Superior temporal gyrus (tissue), 1 donor: ENCODE data around the gene MCCC2.
"Not testable (repeated sequence)": the region's sequence is repeated elsewhere in the genome, so short reads cannot be mapped to it uniquely, and the experiment has no call there.

Experiments
- DNase-seq: peaks from one replicate; pipeline ENCODE4 v3.0.0-alpha.2; 2016; ENCODE audit errors: extremely low spot score

MCCC2 gene

GRCh38 chr5:71662381-71662780, 75.2 kb downstream of the MCCC2 start:
- no peak for DNase-seq

GRCh38 chr5:71663191-71663969, 76.2 kb downstream of the MCCC2 start:
- DNase-seq: no peak

- DNase-seq: not testable (repeated sequence)
Measured at GRCh38 chr5:71664615-71665014, 77.5 kb downstream of the MCCC2 start.

GRCh38 chr5:71666321-71666720, 79.2 kb downstream of the MCCC2 start:
- DNase-seq: no peak

- no peak for DNase-seq
Measured at GRCh38 chr5:71677977-71678376, 90.8 kb downstream of the MCCC2 start.

GRCh38 chr5:71679714-71680113, 92.6 kb downstream of the MCCC2 start:
- no peak for DNase-seq

- DNase-seq: no peak
Measured at GRCh38 chr5:71680510-71680909, 93.4 kb downstream of the MCCC2 start.

GRCh38 chr5:71681296-71681695, 94.2 kb downstream of the MCCC2 start:
- DNase-seq: no peak

- DNase-seq: no peak
Measured at GRCh38 chr5:71684309-71684708, 97.2 kb downstream of the MCCC2 start.

- DNase-seq: no peak
Measured at GRCh38 chr5:71693828-71694427, 106.8 kb downstream of the MCCC2 start.

GRCh38 chr5:71695071-71695470, 107.9 kb downstream of the MCCC2 start:
- DNase-seq: no peak

GRCh38 chr5:71695595-71695994, 108.5 kb downstream of the MCCC2 start:
- DNase-seq: no peak

- DNase-seq: no peak
Measured at GRCh38 chr5:71697967-71698366, 110.8 kb downstream of the MCCC2 start.

- no peak for DNase-seq
Measured at GRCh38 chr5:71699233-71699632, 112.1 kb downstream of the MCCC2 start.

GRCh38 chr5:71699751-71700150, 112.6 kb downstream of the MCCC2 start:
- no peak for DNase-seq

- DNase-seq: no peak
Measured at GRCh38 chr5:71700803-71701202, 113.7 kb downstream of the MCCC2 start.

- no peak for DNase-seq
Measured at GRCh38 chr5:71701407-71701806, 114.3 kb downstream of the MCCC2 start.

GRCh38 chr5:71703941-71704340, 116.8 kb downstream of the MCCC2 start:
- no peak for DNase-seq

- no peak for DNase-seq
Measured at GRCh38 chr5:71705421-71705820, 118.3 kb downstream of the MCCC2 start.

GRCh38 chr5:71706906-71707305, 119.8 kb downstream of the MCCC2 start:
- DNase-seq: no peak
